ENCODE data around the gene OSTM1.

Gene OSTM1

DNA sequence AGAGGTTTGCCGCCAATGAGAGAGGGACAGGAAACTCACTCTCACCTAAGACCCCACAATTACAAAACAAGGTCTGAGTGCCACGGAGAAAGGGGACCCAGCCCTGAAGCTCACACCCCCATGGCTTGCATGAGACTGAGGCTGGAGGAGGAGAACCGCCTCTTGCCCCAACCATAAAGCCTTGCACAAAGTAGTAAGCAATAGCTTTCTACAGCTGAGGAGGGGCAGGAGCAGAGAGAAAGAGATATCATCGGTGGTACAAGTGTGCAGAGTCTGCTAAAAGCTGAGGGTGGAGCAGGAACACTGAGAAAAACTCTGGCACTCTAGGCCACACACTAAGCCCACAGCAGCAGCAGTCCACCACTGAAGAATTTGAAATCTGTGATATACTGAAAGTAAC lies 37.7 kb downstream of the OSTM1 start:
- Histone ChIP-seq H3K4me2 (ENCODE audit: low read length) (no peak overlapping the region), H3K4me3 (ENCODE audit: low read length) (no peak overlapping the region), H3K9me2 (replicated peaks; ENCODE audit: control insufficient read depth, low read length) (no peaks in the 10 kb centered on the region), H4K20me1 (ENCODE audit: control insufficient read depth, insufficient read depth, low read depth, low read length) (no peaks in the 10 kb centered on the region), H3K27ac (ENCODE audit: low read depth, low read length) (no peak overlapping the region), H3K36me3 (ENCODE audit: control insufficient read depth, low read length) (no peaks in the 10 kb centered on the region; the same call in 1 of the 2 replicates), H3K4me1 (ENCODE audit: control insufficient read depth, low read length) (no peaks in the 10 kb centered on the region), H3K9me3 (ENCODE audit: control insufficient read depth, insufficient read depth, low read length) (no peaks in the 10 kb centered on the region), H3K27me3 (ENCODE audit: control insufficient read depth, low read length) (no peaks in the 10 kb centered on the region), H3F3A (ENCODE audit: control insufficient read depth, insufficient read depth) (no peaks in the 10 kb centered on the region), H3K79me2 (ENCODE audit: control insufficient read depth, low read length) (no peaks in the 10 kb centered on the region)
- no peak for TF ChIP-seq EZH2phosphoT487 (IDR thresholded peaks at IDR 0.05; ENCODE audit: borderline replicate concordance, low read length)
- TF ChIP-seq, protein P1, sequence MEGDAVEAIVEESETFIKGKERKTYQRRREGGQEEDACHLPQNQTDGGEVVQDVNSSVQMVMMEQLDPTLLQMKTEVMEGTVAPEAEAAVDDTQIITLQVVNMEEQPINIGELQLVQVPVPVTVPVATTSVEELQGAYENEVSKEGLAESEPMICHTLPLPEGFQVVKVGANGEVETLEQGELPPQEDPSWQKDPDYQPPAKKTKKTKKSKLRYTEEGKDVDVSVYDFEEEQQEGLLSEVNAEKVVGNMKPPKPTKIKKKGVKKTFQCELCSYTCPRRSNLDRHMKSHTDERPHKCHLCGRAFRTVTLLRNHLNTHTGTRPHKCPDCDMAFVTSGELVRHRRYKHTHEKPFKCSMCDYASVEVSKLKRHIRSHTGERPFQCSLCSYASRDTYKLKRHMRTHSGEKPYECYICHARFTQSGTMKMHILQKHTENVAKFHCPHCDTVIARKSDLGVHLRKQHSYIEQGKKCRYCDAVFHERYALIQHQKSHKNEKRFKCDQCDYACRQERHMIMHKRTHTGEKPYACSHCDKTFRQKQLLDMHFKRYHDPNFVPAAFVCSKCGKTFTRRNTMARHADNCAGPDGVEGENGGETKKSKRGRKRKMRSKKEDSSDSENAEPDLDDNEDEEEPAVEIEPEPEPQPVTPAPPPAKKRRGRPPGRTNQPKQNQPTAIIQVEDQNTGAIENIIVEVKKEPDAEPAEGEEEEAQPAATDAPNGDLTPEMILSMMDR (IDR thresholded peaks at IDR 0.05; ENCODE audit: low read depth, low read length, poor library complexity, severe bottlenecking), result no peak

DNA sequence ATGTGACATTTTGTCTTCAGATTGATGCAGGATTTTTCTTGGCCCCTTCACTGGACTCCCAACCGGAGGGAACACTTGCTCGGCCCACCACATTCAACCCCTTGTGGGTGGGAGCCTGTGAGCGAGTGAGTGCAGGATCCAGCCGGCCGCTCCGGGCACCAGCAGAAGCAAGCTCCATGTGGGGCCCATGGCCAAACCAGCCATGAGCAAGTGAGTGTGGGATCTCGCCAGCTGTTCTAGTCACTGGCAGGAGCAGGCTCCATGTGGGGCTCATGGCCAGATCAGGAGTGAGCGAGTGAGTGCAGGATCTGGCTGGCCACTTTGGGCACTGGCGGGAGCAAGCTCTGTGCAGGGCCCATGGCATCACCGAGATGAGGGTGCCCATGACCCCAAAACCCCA lies 42.6 kb downstream of the OSTM1 start:
- no peaks in the 10 kb centered on the region for H3K36me3 ChIP-seq (ENCODE audit: control insufficient read depth, low read length)
- TF ChIP-seq, protein P1 (IDR thresholded peaks at IDR 0.05; ENCODE audit: low read depth, low read length, poor library complexity, severe bottlenecking), result no peak
- no peak for TF ChIP-seq EZH2phosphoT487 (IDR thresholded peaks at IDR 0.05; ENCODE audit: borderline replicate concordance, low read length)
- no peaks in the 10 kb centered on the region for H3F3A ChIP-seq (ENCODE audit: control insufficient read depth, insufficient read depth)
- no peaks in the 10 kb centered on the region for H3K9me3 ChIP-seq (ENCODE audit: control insufficient read depth, insufficient read depth, low read length)
- H3K79me2 ChIP-seq (ENCODE audit: control insufficient read depth, low read length), result no peaks in the 10 kb centered on the region
- H3K4me1 ChIP-seq (ENCODE audit: control insufficient read depth, low read length), result no peaks in the 10 kb centered on the region
- H3K4me2 ChIP-seq (ENCODE audit: low read length), result no peak overlapping the region
- no peaks in the 10 kb centered on the region for H3K9me2 ChIP-seq (replicated peaks; ENCODE audit: control insufficient read depth, low read length)
- no peaks in the 10 kb centered on the region for H3K27me3 ChIP-seq (ENCODE audit: control insufficient read depth, low read length)
- no peaks in the 10 kb centered on the region for H4K20me1 ChIP-seq (ENCODE audit: control insufficient read depth, insufficient read depth, low read depth, low read length)
- no peak overlapping the region for H3K27ac ChIP-seq (ENCODE audit: low read depth, low read length)
- H3K4me3 ChIP-seq (ENCODE audit: low read length), result no peak overlapping the region

DNA sequence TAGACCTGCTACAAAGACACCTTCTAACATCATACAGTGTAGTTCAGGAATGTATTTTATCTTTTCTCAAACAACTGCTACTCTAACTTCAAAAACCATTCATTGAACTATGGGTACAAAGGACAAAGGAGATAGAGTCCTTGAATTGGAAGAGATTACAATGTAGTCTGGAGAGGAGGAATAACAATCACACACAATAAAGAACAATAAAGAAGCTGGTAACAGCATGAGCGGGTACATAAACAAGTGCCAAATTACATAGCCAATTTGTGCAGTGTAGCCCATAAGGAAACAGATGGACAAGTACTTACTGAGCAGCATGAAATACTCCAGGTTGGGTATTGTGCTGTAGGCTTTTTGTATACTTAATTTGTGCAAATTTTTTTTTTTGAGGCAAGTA lies 44.3 kb downstream of the OSTM1 start:
- Histone ChIP-seq H3K27ac (ENCODE audit: low read depth, low read length) (no peak overlapping the region), H3K4me3 (ENCODE audit: low read length) (no peak overlapping the region), H3K79me2 (ENCODE audit: control insufficient read depth, low read length) (no peaks in the 10 kb centered on the region), H3K4me1 (ENCODE audit: control insufficient read depth, low read length) (no peaks in the 10 kb centered on the region), H3K9me2 (replicated peaks; ENCODE audit: control insufficient read depth, low read length) (no peaks in the 10 kb centered on the region), H3K36me3 (ENCODE audit: control insufficient read depth, low read length) (no peaks in the 10 kb centered on the region), H3F3A (ENCODE audit: control insufficient read depth, insufficient read depth) (no peaks in the 10 kb centered on the region), H3K27me3 (ENCODE audit: control insufficient read depth, low read length) (no peaks in the 10 kb centered on the region), H3K9me3 (ENCODE audit: control insufficient read depth, insufficient read depth, low read length) (no peaks in the 10 kb centered on the region), H3K4me2 (ENCODE audit: low read length) (no peak overlapping the region), H4K20me1 (ENCODE audit: control insufficient read depth, insufficient read depth, low read depth, low read length) (no peaks in the 10 kb centered on the region)
- TF ChIP-seq, protein P1 (IDR thresholded peaks at IDR 0.05; ENCODE audit: low read depth, low read length, poor library complexity, severe bottlenecking), result no peak
- no peak for TF ChIP-seq EZH2phosphoT487 (IDR thresholded peaks at IDR 0.05; ENCODE audit: borderline replicate concordance, low read length)
